Prostate gland (tissue), 2 donors: ENCODE results near the gene PFKFB3.

Experiments
- POLR2A ChIP-seq: fragments of 450-650 bp; IDR thresholded peaks from one replicate; pipeline ENCODE4 v1.6.1; 2016; ENCODE audit warnings: antibody characterized with exemption, mild to moderate bottlenecking
- POLR2AphosphoS5 ChIP-seq: sonication (generic); formaldehyde crosslinking; IDR thresholded peaks from one replicate; pipeline ENCODE4 v1.6.1; 2017; ENCODE audit warnings: antibody characterized with exemption
- TF ChIP-seq, protein P1 (sequence below), 4 experiments: fragments of 200-600 bp in 2 of 4; fragments of 450-650 bp in 2 of 4; sonication (generic) in 2 of 4; IDR thresholded peaks; 1 replicate in 3 of 4; 2 replicates in 1 of 4; pipeline ENCODE4 v1.5.1; 2016 to 2019; ENCODE audit warnings: antibody characterized with exemption in 4 of 4, mild to moderate bottlenecking in 2 of 4, moderate library complexity in 2 of 4

DNA sequence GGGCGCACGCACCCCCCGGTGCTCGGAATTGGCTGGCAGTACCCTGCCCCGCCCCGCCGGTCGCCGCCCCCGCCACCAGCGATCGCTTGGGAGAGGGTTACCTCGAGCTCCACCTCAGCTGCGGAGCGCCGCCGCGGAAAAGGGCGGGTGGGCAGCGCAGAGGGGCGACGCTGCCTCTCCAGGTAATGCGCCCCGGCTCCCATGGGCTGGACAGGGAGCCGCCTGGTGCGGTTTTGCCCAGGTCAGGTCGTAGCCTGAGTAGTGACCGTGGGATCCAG is 1.3 kb downstream of the PFKFB3 start:
- TF ChIP-seq, protein P1, sequence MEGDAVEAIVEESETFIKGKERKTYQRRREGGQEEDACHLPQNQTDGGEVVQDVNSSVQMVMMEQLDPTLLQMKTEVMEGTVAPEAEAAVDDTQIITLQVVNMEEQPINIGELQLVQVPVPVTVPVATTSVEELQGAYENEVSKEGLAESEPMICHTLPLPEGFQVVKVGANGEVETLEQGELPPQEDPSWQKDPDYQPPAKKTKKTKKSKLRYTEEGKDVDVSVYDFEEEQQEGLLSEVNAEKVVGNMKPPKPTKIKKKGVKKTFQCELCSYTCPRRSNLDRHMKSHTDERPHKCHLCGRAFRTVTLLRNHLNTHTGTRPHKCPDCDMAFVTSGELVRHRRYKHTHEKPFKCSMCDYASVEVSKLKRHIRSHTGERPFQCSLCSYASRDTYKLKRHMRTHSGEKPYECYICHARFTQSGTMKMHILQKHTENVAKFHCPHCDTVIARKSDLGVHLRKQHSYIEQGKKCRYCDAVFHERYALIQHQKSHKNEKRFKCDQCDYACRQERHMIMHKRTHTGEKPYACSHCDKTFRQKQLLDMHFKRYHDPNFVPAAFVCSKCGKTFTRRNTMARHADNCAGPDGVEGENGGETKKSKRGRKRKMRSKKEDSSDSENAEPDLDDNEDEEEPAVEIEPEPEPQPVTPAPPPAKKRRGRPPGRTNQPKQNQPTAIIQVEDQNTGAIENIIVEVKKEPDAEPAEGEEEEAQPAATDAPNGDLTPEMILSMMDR (IDR thresholded peaks at IDR 0.05) = no peak
- TF ChIP-seq POLR2A (no peak), POLR2AphosphoS5 (no peak)
